ENCODE measurements around the gene SYS1. TPM values are rescaled to one million over a fixed set of nuclear protein-coding genes. Genes with fewer than 3 reads are reported as not detected.

SYS1 gene
- total RNA-seq, 1 donor from 2014 or later, result 25.6 TPM

DNA sequence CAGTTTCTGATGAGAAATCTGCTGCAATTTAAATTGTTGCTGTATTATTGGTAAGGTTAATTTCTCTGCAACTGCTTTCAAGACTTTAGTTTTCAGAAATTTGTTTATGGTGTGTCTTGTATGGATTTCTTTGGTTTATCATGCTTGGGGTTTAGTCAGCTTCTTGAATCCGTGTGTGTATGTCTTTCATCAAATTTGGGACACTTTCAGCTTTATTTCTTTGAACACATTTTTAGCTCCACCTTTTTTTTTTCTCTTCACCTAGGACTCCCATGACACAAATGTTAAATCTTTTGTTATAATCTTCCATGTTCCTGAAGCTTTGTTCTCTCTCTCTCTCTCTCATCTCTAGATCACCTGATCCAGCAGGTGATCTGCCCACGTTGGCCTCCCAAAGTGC lies 28.6 kb downstream of the SYS1 start:
- H3K27me3 Mint-ChIP-seq (ENCODE audit: insufficient read depth), result no peaks in the 10 kb centered on the region
- DNase-seq (ENCODE audit: low spot score), result no peak
- H3K4me3 Mint-ChIP-seq, result no peak overlapping the region
- no peaks in the 10 kb centered on the region for H3K36me3 Mint-ChIP-seq (ENCODE audit: low read depth)
- peaks cover 12% of the 10 kb centered on the region for H3K4me1 Mint-ChIP-seq (ENCODE audit: low read depth)
- intact Hi-C loops (cut with micrococcal nuclease), result no loop called here
- H3K9me3 Mint-ChIP-seq, result peaks cover 11% of the 10 kb centered on the region
- H3K27ac Mint-ChIP-seq, result no peak overlapping the region

DNA sequence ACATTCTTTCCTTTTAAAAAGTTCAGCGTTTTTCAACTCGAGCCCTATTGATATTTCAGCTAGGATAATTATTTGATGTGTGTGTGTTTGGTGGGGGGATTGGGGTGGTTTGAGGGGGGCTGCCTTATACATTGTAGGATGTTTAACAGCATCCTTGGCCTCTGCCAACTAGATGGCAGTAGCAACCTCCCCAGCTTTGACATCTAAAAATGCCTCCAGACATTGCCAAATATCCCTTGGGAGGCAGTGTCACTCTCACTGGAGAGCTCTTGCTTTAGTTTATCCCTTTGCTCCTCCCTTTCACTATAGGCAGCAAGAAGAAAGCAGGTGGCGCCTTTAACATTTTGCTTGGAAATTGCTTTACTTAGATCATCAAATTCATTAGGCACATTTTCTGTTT lies 29.8 kb downstream of the SYS1 start:
- peaks cover 1% of the 10 kb centered on the region for H3K4me1 Mint-ChIP-seq (ENCODE audit: low read depth)
- no peak overlapping the region for H3K4me3 Mint-ChIP-seq
- H3K27me3 Mint-ChIP-seq (ENCODE audit: insufficient read depth), result no peaks in the 10 kb centered on the region
- no peaks in the 10 kb centered on the region for H3K36me3 Mint-ChIP-seq (ENCODE audit: low read depth)
- H3K9me3 Mint-ChIP-seq, result peaks cover 6% of the 10 kb centered on the region
- DNase-seq (ENCODE audit: low spot score), result no peak
- H3K27ac Mint-ChIP-seq, result no peak overlapping the region
- intact Hi-C loops (cut with micrococcal nuclease), result no loop called here

DNA sequence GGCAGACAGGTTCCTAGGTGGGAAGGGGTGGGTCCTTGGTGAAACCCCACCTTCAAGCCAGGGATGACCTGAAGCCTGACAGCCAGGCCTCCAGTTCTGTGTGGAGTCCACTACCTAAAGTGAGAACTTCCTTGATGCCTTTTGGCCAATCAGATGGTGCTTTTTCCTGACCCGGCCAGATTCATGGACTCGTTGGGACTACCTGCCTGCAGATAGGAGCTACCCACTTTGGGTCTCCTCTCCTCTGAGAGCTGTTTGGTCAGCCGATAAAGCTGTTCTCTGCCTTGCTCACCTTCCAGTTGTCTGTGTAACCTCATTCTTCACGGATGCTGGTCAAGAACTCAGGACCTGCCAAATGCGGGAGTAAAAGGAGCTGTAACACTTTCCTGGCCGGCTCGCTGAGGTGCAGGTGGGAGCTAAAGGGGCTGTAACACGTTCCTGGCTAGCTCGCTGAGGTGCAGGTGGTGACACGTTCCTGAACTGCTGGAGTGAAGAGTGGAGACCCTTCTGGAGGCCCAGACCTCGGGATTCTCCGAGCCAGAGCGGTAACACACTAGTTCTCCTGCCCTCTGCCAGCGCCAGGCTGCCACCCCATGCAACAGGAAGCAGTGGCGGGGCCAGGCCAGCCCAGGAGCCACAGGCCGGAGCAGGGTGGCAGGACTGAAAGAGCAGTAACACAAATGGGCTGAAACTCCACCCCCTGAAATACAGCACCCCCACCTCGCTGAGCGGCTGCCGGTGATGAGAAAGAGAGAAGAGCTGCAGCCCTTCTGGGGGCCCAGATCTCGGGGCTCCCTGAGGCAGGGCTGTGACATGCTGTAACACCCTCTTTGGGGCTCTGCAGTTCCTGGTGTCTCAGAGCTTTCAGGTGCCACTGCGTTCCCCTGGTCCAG lies 31.5 kb downstream of the SYS1 start:
- peaks cover 7% of the 10 kb centered on the region for H3K9me3 Mint-ChIP-seq
- H3K4me3 Mint-ChIP-seq, result no peak overlapping the region
- H3K27ac Mint-ChIP-seq, result no peak overlapping the region
- no peak for DNase-seq (ENCODE audit: low spot score)
- intact Hi-C loops (cut with micrococcal nuclease), result no loop called here
- H3K27me3 Mint-ChIP-seq (ENCODE audit: insufficient read depth), result no peaks in the 10 kb centered on the region
- H3K4me1 Mint-ChIP-seq (ENCODE audit: low read depth), result no peaks in the 10 kb centered on the region
- no peaks in the 10 kb centered on the region for H3K36me3 Mint-ChIP-seq (ENCODE audit: low read depth)

DNA sequence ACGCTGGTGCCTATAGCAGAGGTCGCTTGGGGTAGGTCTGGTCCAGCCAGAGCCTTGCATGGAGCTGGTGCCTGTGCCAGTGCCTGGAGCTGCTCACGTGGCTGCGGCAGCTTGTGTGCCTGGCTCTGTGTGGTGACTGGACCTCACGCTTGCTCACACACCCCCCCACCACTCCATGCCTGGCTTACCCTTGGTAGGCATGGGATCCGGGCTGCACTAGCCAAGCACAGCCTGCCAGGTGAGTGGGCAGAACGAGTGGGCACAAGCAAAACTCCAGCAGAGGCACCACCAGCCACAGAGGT lies 32.1 kb downstream of the SYS1 start:
- H3K27me3 Mint-ChIP-seq (ENCODE audit: insufficient read depth), result no peaks in the 10 kb centered on the region
- no peaks in the 10 kb centered on the region for H3K4me1 Mint-ChIP-seq (ENCODE audit: low read depth)
- DNase-seq (ENCODE audit: low spot score), result no peak
- H3K4me3 Mint-ChIP-seq, result no peak overlapping the region
- H3K36me3 Mint-ChIP-seq (ENCODE audit: low read depth), result peaks cover 4% of the 10 kb centered on the region
- H3K27ac Mint-ChIP-seq, result no peak overlapping the region
- intact Hi-C loops (cut with micrococcal nuclease), result no loop called here
- peaks cover 13% of the 10 kb centered on the region for H3K9me3 Mint-ChIP-seq

DNA sequence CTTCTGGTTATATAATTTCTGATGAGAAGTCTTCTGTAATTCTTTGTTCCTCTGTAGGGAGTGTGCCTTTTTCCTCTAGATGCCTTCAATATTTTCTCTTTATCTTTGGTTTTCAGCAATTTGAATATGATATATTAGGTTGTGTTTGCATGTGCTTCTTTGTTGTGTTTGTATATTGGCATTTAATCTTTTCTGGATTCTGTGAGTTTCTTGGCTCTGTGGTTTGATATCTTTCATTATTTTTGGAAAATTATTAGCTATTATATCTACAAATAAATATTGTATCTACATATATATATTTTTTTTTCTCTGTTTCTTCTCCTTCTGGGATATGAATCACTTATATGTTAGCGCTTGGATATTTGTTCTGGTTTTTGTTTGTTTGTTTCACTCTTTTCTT lies 36.1 kb downstream of the SYS1 start:
- Mint-ChIP-seq H3K27ac (no peak overlapping the region), H3K4me1 (ENCODE audit: low read depth) (no peaks in the 10 kb centered on the region), H3K4me3 (no peak overlapping the region), H3K36me3 (ENCODE audit: low read depth) (peaks cover 11% of the 10 kb centered on the region), H3K27me3 (ENCODE audit: insufficient read depth) (peaks cover 3% of the 10 kb centered on the region), H3K9me3 (peaks cover 35% of the 10 kb centered on the region)
- intact Hi-C loops (cut with micrococcal nuclease), result no loop called here
- no peak for DNase-seq (ENCODE audit: low spot score)

DNA sequence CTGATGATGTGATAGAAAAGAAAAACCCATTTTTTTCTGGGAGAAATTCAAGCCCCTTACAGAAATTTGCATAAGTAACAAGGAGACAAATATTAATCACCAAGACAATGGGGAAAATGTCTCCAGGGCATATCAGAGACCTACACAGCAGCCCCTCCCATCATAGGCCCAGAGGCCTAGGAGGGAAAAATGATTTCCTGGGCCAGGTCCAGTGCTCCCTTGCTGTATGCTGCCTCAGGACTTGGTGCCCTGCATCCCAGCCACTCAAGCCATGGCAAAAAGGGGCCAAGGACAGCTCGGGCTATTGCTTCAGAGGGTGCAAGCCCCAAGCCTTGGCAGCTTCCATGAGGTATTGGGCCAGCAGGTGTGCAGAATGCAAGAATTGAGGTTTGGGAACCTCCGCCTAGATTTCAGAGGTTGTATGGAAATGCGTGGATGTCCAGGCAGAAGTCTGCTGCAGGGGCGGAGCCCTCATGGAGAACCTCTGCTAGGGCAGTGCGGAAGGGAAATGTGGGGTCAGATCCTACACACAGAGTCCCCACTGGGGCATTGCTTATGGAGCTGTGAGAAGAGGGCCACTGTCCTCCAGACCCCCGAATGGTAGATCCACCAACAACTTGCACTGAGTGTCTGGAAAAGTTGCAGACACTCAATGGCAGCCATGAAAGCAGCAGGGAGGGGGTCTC lies 37.5 kb downstream of the SYS1 start:
- no peak for DNase-seq (ENCODE audit: low spot score)
- peaks cover 12% of the 10 kb centered on the region for H3K27me3 Mint-ChIP-seq (ENCODE audit: insufficient read depth)
- H3K4me3 Mint-ChIP-seq, result no peak overlapping the region
- intact Hi-C loops (cut with micrococcal nuclease), result no loop called here
- H3K27ac Mint-ChIP-seq, result no peak overlapping the region
- H3K4me1 Mint-ChIP-seq (ENCODE audit: low read depth), result peaks cover 6% of the 10 kb centered on the region
- H3K9me3 Mint-ChIP-seq, result peaks cover 35% of the 10 kb centered on the region
- H3K36me3 Mint-ChIP-seq (ENCODE audit: low read depth), result peaks cover 11% of the 10 kb centered on the region

DNA sequence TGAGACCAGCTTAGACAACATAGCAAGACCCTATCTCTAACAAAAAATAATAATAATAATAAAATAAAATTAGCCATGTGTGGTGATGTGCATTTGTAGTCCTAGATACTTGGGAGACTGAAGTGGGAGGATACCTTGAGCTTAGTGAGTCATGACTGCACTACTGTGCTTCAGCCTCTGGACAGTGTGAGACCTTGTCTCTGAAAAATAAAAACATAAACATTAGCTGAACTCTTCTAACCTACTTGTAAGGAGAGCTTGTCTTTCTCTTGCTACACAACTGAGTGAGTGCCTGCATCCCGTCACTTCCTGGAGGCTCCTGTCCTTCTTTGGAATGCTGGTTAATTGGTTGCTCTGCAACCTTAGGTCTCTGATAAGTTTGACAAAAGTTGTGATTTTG lies 40.0 kb downstream of the SYS1 start:
- peaks cover 13% of the 10 kb centered on the region for H3K27me3 Mint-ChIP-seq (ENCODE audit: insufficient read depth)
- no peak overlapping the region for H3K27ac Mint-ChIP-seq
- intact Hi-C loops (cut with micrococcal nuclease), result no loop called here
- H3K9me3 Mint-ChIP-seq, result peaks cover 35% of the 10 kb centered on the region
- H3K4me1 Mint-ChIP-seq (ENCODE audit: low read depth), result peaks cover 13% of the 10 kb centered on the region
- H3K4me3 Mint-ChIP-seq, result no peak overlapping the region
- no peak for DNase-seq (ENCODE audit: low spot score)
- peaks cover 11% of the 10 kb centered on the region for H3K36me3 Mint-ChIP-seq (ENCODE audit: low read depth)

DNA sequence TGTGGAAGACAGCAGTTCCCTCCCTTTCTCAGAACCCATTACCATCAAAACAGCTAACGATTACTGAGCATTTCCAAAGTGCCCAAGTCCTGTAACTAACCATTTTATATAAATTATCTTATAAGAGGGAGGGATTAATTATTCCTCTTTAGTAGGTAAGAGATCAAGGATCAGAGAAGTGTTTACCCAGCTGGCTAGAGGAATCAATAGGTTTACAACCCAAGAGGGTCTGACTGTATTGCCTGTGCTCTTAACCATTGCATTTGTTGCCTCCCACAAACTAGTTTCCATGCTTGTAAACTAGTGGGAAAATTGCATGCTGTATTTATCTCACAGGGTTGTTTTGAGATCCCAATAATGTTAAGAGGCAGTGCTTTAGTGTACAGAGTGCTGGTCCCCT lies 41.5 kb downstream of the SYS1 start:
- H3K27me3 Mint-ChIP-seq (ENCODE audit: insufficient read depth), result peaks cover 13% of the 10 kb centered on the region
- peak overlapping the region; percentile 81 for H3K4me3 Mint-ChIP-seq
- intact Hi-C loops (cut with micrococcal nuclease), result no loop called here
- H3K9me3 Mint-ChIP-seq, result peaks cover 28% of the 10 kb centered on the region
- peak overlapping the region; percentile 34 for H3K27ac Mint-ChIP-seq
- H3K4me1 Mint-ChIP-seq (ENCODE audit: low read depth), result peaks cover 21% of the 10 kb centered on the region
- peaks cover 11% of the 10 kb centered on the region for H3K36me3 Mint-ChIP-seq (ENCODE audit: low read depth)
- DNase-seq (ENCODE audit: low spot score), result no peak

DNA sequence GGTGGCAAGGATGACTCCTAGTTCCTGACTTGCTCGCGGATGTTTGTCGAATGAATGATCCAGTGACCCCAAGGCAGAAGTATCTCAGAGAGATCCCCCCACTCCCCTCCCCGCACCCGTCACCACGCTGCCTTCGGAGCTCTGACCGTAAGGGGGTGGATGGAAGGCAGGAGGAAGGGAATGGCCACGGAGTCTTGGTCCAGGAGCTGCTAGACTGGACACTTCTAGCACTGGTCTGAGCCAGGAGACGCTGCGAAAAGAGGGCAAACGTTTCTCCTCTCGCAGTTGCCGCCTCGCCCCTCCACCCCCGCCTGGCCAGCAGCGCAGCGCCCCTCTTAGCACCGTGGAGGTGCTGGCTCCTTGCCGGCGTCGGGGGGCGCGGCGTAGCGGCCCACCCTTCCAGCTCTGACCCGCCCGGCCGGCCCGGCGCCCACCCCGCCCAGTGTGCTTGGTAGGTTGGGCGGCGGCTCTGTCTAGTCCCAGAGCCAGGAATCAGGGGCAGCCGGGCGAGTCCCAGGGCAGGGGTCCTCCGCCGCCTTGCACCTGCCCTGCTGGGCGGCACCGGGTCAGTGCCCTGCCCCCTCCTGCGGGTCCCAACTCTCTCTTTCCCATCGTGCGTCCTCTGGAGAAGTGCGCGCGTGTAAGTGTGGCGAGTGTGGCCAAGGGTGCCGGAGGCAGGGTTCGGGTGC lies 42.8 kb downstream of the SYS1 start:
- H3K4me3 Mint-ChIP-seq, result peak overlapping the region; percentile 81
- intact Hi-C loops (cut with micrococcal nuclease), result loop anchor here (2.0 kb wide), 2 partner anchors 31 to 43 kb away; partner anchors contain the start of gene SYS1
- H3K27ac Mint-ChIP-seq, result peak overlapping the region; percentile 59
- peaks cover 16% of the 10 kb centered on the region for H3K9me3 Mint-ChIP-seq
- DNase-seq (ENCODE audit: low spot score), result no peak
- H3K4me1 Mint-ChIP-seq (ENCODE audit: low read depth), result peaks cover 21% of the 10 kb centered on the region
- H3K36me3 Mint-ChIP-seq (ENCODE audit: low read depth), result peaks cover 6% of the 10 kb centered on the region
- H3K27me3 Mint-ChIP-seq (ENCODE audit: insufficient read depth), result peaks cover 13% of the 10 kb centered on the region

DNA sequence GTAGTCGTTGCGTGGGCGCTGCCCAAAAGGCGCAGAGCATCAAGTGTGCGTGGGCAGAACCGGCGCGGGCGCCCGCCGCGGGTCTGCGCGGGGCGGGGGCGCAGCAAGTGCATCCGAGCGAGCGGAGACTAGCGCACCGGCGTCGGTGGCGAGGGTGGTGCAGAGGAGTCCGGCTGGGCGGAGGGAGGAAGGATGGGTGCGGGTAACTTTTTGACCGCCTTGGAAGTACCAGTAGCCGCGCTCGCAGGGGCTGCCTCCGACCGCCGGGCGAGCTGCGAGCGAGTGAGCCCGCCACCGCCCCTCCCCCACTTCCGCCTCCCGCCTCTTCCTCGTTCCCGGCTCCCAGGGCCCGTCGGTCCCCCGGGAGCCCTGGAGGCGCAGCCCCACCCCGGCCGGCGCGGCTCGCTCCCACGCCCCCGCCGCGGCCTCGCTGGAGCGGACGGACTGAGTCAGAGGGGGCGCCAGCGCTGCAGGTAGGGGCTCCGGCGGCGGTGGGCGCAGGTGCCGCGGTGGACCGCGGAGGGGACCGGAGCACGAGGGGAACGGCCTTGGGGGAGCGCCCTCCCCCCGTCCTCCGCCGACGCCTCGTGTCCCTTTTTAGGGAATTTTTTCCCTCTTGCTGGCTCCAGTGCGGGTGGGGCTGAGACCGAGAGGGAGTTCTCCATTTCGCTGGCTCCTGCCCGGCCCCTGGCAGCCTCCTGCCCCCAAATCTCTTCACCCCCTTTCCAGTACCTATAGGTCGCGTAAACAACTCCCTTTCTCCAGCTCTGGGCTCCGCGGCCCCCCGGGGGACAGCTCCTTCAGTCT lies 43.5 kb downstream of the SYS1 start:
- H3K4me3 Mint-ChIP-seq, result peak overlapping the region; percentile 80
- peak; percentile 19 for DNase-seq (ENCODE audit: low spot score)
- peaks cover 13% of the 10 kb centered on the region for H3K27me3 Mint-ChIP-seq (ENCODE audit: insufficient read depth)
- peaks cover 11% of the 10 kb centered on the region for H3K9me3 Mint-ChIP-seq
- peaks cover 7% of the 10 kb centered on the region for H3K36me3 Mint-ChIP-seq (ENCODE audit: low read depth)
- H3K27ac Mint-ChIP-seq, result peak overlapping the region; percentile 77
- intact Hi-C loops (cut with micrococcal nuclease), result loop anchor here (1.0 to 2.0 kb wide), 3 partner anchors 10 to 44 kb away; partner anchors contain the start of genes PIGT and SYS1
- H3K4me1 Mint-ChIP-seq (ENCODE audit: low read depth), result peaks cover 21% of the 10 kb centered on the region

DNA sequence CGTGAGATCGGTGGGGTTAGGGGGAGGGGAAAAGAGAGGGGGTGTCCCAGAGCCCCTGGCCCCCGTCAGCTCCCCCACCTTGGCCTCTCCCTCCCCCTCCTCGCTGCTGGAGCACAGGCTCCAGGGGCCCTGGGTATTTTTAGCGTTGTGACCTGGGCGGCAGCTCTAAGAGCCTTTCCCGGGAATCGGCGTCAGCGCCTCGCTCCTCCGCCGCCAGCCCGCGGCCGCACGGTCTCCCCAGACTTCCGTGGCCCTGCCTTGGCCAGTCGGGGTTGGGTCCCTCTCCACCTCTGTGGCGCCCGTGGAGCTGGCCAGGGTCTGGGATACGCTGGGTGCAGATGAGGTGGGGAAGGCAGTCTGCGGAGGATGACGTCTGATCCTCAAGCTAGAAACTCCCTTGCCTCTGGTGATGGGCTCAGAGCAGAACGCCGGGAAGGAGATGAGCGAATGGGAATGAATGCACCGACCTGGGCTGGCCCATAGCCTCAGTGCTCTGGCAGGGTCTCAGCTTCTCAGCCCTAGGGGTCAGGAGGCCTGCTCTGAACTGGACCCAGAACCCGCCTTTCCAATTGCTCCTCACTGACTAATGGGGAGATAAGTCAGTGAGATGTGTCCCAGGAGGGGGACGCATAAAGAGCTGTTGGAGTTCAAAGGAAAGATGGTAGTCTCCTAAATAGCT lies 44.2 kb downstream of the SYS1 start:
- Mint-ChIP-seq H3K4me3 (peak overlapping the region; percentile 80), H3K4me1 (ENCODE audit: low read depth) (peaks cover 21% of the 10 kb centered on the region), H3K36me3 (ENCODE audit: low read depth) (peaks cover 5% of the 10 kb centered on the region), H3K27ac (peak overlapping the region; percentile 77), H3K27me3 (ENCODE audit: insufficient read depth) (peaks cover 13% of the 10 kb centered on the region), H3K9me3 (peaks cover 4% of the 10 kb centered on the region)
- intact Hi-C loops (cut with micrococcal nuclease), result loop anchor here (1.0 to 2.0 kb wide), 3 partner anchors 9 to 44 kb away; partner anchors contain the start of genes PIGT and SYS1
- DNase-seq (ENCODE audit: low spot score), result no peak
